ENCODE results near the gene NFYC. TPM values are rescaled to one million over a fixed set of nuclear protein-coding genes. Genes with fewer than 3 reads are reported as not detected.

The NFYC gene
- total RNA-seq, 1 donor from 2014 or later: 73.2 TPM

GRCh38 chr1:40806731-40807695 is 115.5 kb downstream of the NFYC start:
- Mint-ChIP-seq H3K27me3 (peaks cover 2% of the 10 kb centered on the region), H3K4me3 (no peak overlapping the region), H3K36me3 (ENCODE audit: low read depth) (no peaks in the 10 kb centered on the region), H3K27ac (no peak overlapping the region), H3K4me1 (peaks cover 27% of the 10 kb centered on the region), H3K9me3 (peaks cover 5% of the 10 kb centered on the region)
- no peak for DNase-seq
- intact Hi-C loops (cut with micrococcal nuclease): loop anchor here (5.0 kb wide), 1 partner anchor 35 kb away; no protein-coding TSS in a partner anchor

DNA sequence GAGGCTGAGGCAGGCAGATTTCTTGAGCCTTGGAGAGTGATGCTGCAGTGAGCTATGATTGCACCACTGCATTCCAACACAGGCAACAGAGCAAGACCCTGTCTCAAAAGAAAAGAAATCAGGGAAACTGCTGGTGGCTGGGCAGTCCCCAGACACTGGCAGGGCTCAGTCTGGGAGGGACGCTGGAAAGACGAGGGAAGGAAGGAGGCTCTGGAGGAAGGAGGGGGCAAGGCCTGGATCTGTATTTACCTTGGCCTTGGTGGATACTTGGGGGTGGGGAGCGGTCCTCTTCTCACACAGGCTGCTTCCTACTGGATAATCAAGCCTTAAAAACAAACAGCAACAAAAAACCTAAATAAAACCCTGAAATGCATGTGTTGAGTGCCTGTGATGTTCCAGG is 116.5 kb downstream of the NFYC start:
- Mint-ChIP-seq H3K4me3 (no peak overlapping the region), H3K9me3 (peaks cover 5% of the 10 kb centered on the region), H3K27me3 (peaks cover 6% of the 10 kb centered on the region), H3K4me1 (peaks cover 23% of the 10 kb centered on the region), H3K27ac (no peak overlapping the region), H3K36me3 (ENCODE audit: low read depth) (no peaks in the 10 kb centered on the region)
- intact Hi-C loops (cut with micrococcal nuclease): loop anchor here (5.0 kb wide), 1 partner anchor 36 kb away; no protein-coding TSS in a partner anchor
- DNase-seq: no peak

GRCh38 chr1:40808444-40808843 is 116.9 kb downstream of the NFYC start:
- DNase-seq: no peak
- H3K27ac Mint-ChIP-seq: peak overlapping the region; percentile 68
- H3K27me3 Mint-ChIP-seq: peaks cover 10% of the 10 kb centered on the region
- no peak overlapping the region for H3K4me3 Mint-ChIP-seq
- H3K4me1 Mint-ChIP-seq: peaks cover 21% of the 10 kb centered on the region
- no peaks in the 10 kb centered on the region for H3K36me3 Mint-ChIP-seq (ENCODE audit: low read depth)
- H3K9me3 Mint-ChIP-seq: peaks cover 5% of the 10 kb centered on the region
- intact Hi-C loops (cut with micrococcal nuclease): loop anchor here (5.0 kb wide), 1 partner anchor 36 kb away; no protein-coding TSS in a partner anchor

GRCh38 chr1:40808909-40809308 is 117.4 kb downstream of the NFYC start:
- no peak for DNase-seq
- intact Hi-C loops (cut with micrococcal nuclease): loop anchor here (1.0 to 5.0 kb wide), 2 partner anchors 9 to 37 kb away; no protein-coding TSS in a partner anchor
- Mint-ChIP-seq H3K4me1 (peaks cover 21% of the 10 kb centered on the region), H3K27ac (peak overlapping the region; percentile 68), H3K27me3 (peaks cover 10% of the 10 kb centered on the region), H3K9me3 (peaks cover 5% of the 10 kb centered on the region), H3K36me3 (ENCODE audit: low read depth) (no peaks in the 10 kb centered on the region), H3K4me3 (no peak overlapping the region)

GRCh38 chr1:40810927-40811326 is 119.4 kb downstream of the NFYC start:
- peaks cover 21% of the 10 kb centered on the region for H3K4me1 Mint-ChIP-seq
- DNase-seq: no peak
- peaks cover 5% of the 10 kb centered on the region for H3K9me3 Mint-ChIP-seq
- intact Hi-C loops (cut with micrococcal nuclease): no loop called here
- no peaks in the 10 kb centered on the region for H3K36me3 Mint-ChIP-seq (ENCODE audit: low read depth)
- no peak overlapping the region for H3K27ac Mint-ChIP-seq
- peaks cover 9% of the 10 kb centered on the region for H3K27me3 Mint-ChIP-seq
- no peak overlapping the region for H3K4me3 Mint-ChIP-seq

DNA sequence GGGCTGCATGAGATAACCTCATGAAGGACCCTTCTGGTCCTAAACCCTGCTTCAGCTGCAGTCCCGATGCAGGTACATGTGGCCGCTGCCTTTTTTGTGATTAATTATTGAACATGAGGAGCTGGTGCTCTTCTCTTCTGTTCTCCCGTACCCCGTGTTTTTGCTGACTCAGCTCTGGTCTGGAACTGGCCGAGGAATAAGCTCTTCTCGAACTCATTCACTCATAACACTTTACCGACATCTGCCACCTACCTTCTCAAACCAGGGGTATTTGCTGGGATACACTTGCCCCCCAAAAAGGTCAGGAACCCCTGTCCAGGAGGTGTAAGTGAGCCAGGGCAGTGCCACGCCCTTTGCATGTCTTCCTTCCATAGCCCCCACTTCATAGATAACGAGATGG is 123.9 kb downstream of the NFYC start:
- peaks cover 10% of the 10 kb centered on the region for H3K27me3 Mint-ChIP-seq
- H3K27ac Mint-ChIP-seq: no peak overlapping the region
- peaks cover 9% of the 10 kb centered on the region for H3K4me1 Mint-ChIP-seq
- no peaks in the 10 kb centered on the region for H3K9me3 Mint-ChIP-seq
- no peak overlapping the region for H3K4me3 Mint-ChIP-seq
- intact Hi-C loops (cut with micrococcal nuclease): no loop called here
- no peaks in the 10 kb centered on the region for H3K36me3 Mint-ChIP-seq (ENCODE audit: low read depth)
- DNase-seq: no peak

GRCh38 chr1:40817791-40818263 is 126.3 kb downstream of the NFYC start:
- Mint-ChIP-seq H3K36me3 (ENCODE audit: low read depth) (no peaks in the 10 kb centered on the region), H3K27ac (peak overlapping the region; percentile 61), H3K4me3 (peak overlapping the region; percentile 83), H3K4me1 (peaks cover 8% of the 10 kb centered on the region), H3K9me3 (no peaks in the 10 kb centered on the region), H3K27me3 (peaks cover 8% of the 10 kb centered on the region)
- DNase-seq: no peak
- intact Hi-C loops (cut with micrococcal nuclease): loop anchor here (1.0 kb wide), 2 partner anchors 9 to 16 kb away; no protein-coding TSS in a partner anchor

DNA sequence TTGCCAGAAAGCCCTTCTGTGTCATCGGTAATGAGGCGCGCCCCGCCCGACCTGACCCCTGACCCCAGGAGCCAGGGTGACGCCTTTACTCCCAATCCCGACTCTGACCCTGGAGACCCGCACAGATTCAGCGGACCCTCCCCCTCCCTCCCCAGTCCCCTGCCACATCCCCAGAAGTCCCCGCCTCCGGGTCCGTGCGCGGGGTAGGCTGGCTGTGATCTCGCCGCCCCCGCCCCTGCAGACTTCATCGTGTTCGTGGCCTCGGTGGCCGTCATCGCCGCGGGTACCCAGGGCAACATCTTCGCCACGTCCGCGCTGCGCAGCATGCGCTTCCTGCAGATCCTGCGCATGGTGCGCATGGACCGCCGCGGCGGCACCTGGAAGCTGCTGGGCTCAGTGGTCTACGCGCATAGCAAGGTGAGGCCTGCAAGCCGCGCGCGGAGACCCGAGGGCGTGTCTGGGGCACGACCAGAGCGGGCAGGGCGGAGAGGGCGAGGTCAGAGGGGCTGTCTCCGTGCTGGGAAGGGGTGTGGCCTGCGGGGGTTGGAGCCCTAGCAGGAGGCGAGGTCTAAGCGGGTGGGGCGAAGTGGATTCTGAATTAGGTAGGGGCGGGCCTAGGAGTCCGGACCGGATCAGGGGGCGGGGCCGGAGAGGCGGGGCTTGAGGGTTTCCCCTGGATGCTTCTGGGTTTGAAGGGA is 126.9 kb downstream of the NFYC start:
- peak; percentile 97 for DNase-seq
- H3K27me3 Mint-ChIP-seq: peaks cover 2% of the 10 kb centered on the region
- H3K4me3 Mint-ChIP-seq: peak overlapping the region; percentile 83
- H3K36me3 Mint-ChIP-seq (ENCODE audit: low read depth): no peaks in the 10 kb centered on the region
- H3K9me3 Mint-ChIP-seq: no peaks in the 10 kb centered on the region
- intact Hi-C loops (cut with micrococcal nuclease): loop anchor here (1.0 kb wide), 2 partner anchors 9 to 16 kb away; no protein-coding TSS in a partner anchor
- peaks cover 8% of the 10 kb centered on the region for H3K4me1 Mint-ChIP-seq
- peak overlapping the region; percentile 61 for H3K27ac Mint-ChIP-seq

GRCh38 chr1:40819101-40819500 is 127.6 kb downstream of the NFYC start:
- H3K4me1 Mint-ChIP-seq: peaks cover 8% of the 10 kb centered on the region
- H3K27ac Mint-ChIP-seq: peak overlapping the region; percentile 34
- intact Hi-C loops (cut with micrococcal nuclease): no loop called here
- DNase-seq: no peak
- no peaks in the 10 kb centered on the region for H3K36me3 Mint-ChIP-seq (ENCODE audit: low read depth)
- H3K27me3 Mint-ChIP-seq: peaks cover 2% of the 10 kb centered on the region
- H3K9me3 Mint-ChIP-seq: no peaks in the 10 kb centered on the region
- peak overlapping the region; percentile 83 for H3K4me3 Mint-ChIP-seq

GRCh38 chr1:40820251-40820797 is 128.8 kb downstream of the NFYC start:
- Mint-ChIP-seq H3K4me1 (peaks cover 14% of the 10 kb centered on the region), H3K4me3 (no peak overlapping the region), H3K27me3 (peaks cover 2% of the 10 kb centered on the region), H3K27ac (no peak overlapping the region), H3K9me3 (no peaks in the 10 kb centered on the region), H3K36me3 (ENCODE audit: low read depth) (no peaks in the 10 kb centered on the region)
- intact Hi-C loops (cut with micrococcal nuclease): no loop called here
- no peak for DNase-seq

Other genes with a start within 250 kb of the NFYC start
- gene ZFP69B, start 241.2 kb upstream of the NFYC start, total RNA-seq: 5.5 and 6.3 TPM in 2 replicates
- 3.1 and 3.9 TPM in 2 replicates for gene ZFP69, start 214.4 kb upstream of the NFYC start, total RNA-seq
- gene EXO5, start 182.9 kb upstream of the NFYC start, total RNA-seq: 17.2 and 18.0 TPM in 2 replicates
- gene ZNF684, start 160.1 kb upstream of the NFYC start, total RNA-seq: 4.7 and 4.9 TPM in 2 replicates
- gene RIMS3, start 26.0 kb upstream of the NFYC start, total RNA-seq: 2.0 and 2.4 TPM in 2 replicates
- gene KCNQ4, start 92.1 kb downstream of the NFYC start, total RNA-seq: 1.4 and 1.5 TPM in 2 replicates
- gene CITED4, start 170.7 kb downstream of the NFYC start, total RNA-seq: 5.5 and 6.0 TPM in 2 replicates

All from activated CD4-positive, alpha-beta T cell treated with anti-CD3 and anti-CD28 coated beads, Interleukin-2, amount 10 ng/mL, durations not matched to agents 24 days and 14 days (primary cell).